Measurements from ENCODE around the gene SLC22A3. TPM values are rescaled to one million over a fixed set of nuclear protein-coding genes. Genes with fewer than 3 reads are reported as not detected.
"Not testable (repeated sequence)": the region's sequence is repeated elsewhere in the genome, so short reads cannot be mapped to it uniquely, and the experiment has no call there.

Gene SLC22A3
- total RNA-seq, 1 donor from 2014 or later = 1.7 TPM

GRCh38 chr6:160391419-160392116, 43.4 kb downstream of the SLC22A3 start:
- no peak for DNase-seq (ENCODE audit: low spot score, unreplicated experiment)
- Mint-ChIP-seq H3K36me3 (ENCODE audit: insufficient read depth) (no peaks in the 10 kb centered on the region), H3K27me3 (no peaks in the 10 kb centered on the region), H3K4me1 (ENCODE audit: low read depth) (peaks cover 7% of the 10 kb centered on the region), H3K4me3 (ENCODE audit: low read depth) (no peak overlapping the region), H3K27ac (no peak overlapping the region), H3K9me3 (ENCODE audit: low read depth) (peaks cover 4% of the 10 kb centered on the region)
- TF ChIP-seq, protein P1, sequence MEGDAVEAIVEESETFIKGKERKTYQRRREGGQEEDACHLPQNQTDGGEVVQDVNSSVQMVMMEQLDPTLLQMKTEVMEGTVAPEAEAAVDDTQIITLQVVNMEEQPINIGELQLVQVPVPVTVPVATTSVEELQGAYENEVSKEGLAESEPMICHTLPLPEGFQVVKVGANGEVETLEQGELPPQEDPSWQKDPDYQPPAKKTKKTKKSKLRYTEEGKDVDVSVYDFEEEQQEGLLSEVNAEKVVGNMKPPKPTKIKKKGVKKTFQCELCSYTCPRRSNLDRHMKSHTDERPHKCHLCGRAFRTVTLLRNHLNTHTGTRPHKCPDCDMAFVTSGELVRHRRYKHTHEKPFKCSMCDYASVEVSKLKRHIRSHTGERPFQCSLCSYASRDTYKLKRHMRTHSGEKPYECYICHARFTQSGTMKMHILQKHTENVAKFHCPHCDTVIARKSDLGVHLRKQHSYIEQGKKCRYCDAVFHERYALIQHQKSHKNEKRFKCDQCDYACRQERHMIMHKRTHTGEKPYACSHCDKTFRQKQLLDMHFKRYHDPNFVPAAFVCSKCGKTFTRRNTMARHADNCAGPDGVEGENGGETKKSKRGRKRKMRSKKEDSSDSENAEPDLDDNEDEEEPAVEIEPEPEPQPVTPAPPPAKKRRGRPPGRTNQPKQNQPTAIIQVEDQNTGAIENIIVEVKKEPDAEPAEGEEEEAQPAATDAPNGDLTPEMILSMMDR (IDR thresholded peaks at IDR 0.05; ENCODE audit: unreplicated experiment) = no peak

- not testable (repeated sequence) for H3K27ac Mint-ChIP-seq; H3K9me3 Mint-ChIP-seq (ENCODE audit: low read depth); H3K36me3 Mint-ChIP-seq (ENCODE audit: insufficient read depth); H3K4me3 Mint-ChIP-seq (ENCODE audit: low read depth); DNase-seq (ENCODE audit: low spot score, unreplicated experiment); H3K27me3 Mint-ChIP-seq; H3K4me1 Mint-ChIP-seq (ENCODE audit: low read depth)
These were observed 45.3 kb downstream of the SLC22A3 start for GRCh38 chr6:160393442-160393841.

- DNase-seq (ENCODE audit: low spot score, unreplicated experiment) = no peak
- Mint-ChIP-seq H3K4me1 (ENCODE audit: low read depth) (peaks cover 10% of the 10 kb centered on the region), H3K27ac (peak overlapping the region; percentile 85), H3K36me3 (ENCODE audit: insufficient read depth) (no peaks in the 10 kb centered on the region), H3K9me3 (ENCODE audit: low read depth) (peaks cover 6% of the 10 kb centered on the region), H3K4me3 (ENCODE audit: low read depth) (no peak overlapping the region), H3K27me3 (no peaks in the 10 kb centered on the region)
- TF ChIP-seq, protein P1 (IDR thresholded peaks at IDR 0.05; ENCODE audit: unreplicated experiment) = no peak
These were observed 45.9 kb downstream of the SLC22A3 start for GRCh38 chr6:160393891-160394653.

DNA sequence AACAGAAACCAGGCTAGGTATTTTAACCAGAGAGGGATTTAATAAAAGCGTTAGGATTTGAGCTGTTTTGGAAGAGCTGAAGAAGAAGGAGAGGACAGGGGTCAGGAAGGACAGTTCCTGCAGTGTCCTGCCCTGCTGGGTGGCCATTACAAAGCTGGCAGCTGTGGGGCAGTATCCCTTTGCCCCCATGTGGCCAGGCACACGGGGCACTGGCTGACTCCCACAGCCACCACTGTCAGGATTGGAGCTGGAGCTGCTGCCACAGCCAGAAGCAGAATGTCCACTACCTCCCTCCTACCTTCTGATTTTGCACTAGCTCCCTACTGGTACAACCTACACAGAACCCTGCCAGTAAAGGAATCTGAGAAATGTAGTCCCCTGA, 46.5 kb downstream of the SLC22A3 start:
- no peaks in the 10 kb centered on the region for H3K27me3 Mint-ChIP-seq
- H3K4me1 Mint-ChIP-seq (ENCODE audit: low read depth) = peaks cover 14% of the 10 kb centered on the region
- no peaks in the 10 kb centered on the region for H3K36me3 Mint-ChIP-seq (ENCODE audit: insufficient read depth)
- peaks cover 7% of the 10 kb centered on the region for H3K9me3 Mint-ChIP-seq (ENCODE audit: low read depth)
- no peak overlapping the region for H3K4me3 Mint-ChIP-seq (ENCODE audit: low read depth)
- H3K27ac Mint-ChIP-seq = peak overlapping the region; percentile 85
- TF ChIP-seq, protein P1 (IDR thresholded peaks at IDR 0.05; ENCODE audit: unreplicated experiment) = no peak
- DNase-seq (ENCODE audit: low spot score, unreplicated experiment) = no peak

GRCh38 chr6:160395187-160395586, 47.0 kb downstream of the SLC22A3 start:
- Mint-ChIP-seq H3K4me3 (ENCODE audit: low read depth) (no peak overlapping the region), H3K4me1 (ENCODE audit: low read depth) (peaks cover 15% of the 10 kb centered on the region), H3K27me3 (no peaks in the 10 kb centered on the region), H3K27ac (no peak overlapping the region), H3K9me3 (ENCODE audit: low read depth) (peaks cover 7% of the 10 kb centered on the region), H3K36me3 (ENCODE audit: insufficient read depth) (no peaks in the 10 kb centered on the region)
- TF ChIP-seq, protein P1 (IDR thresholded peaks at IDR 0.05; ENCODE audit: unreplicated experiment) = no peak
- DNase-seq (ENCODE audit: low spot score, unreplicated experiment) = no peak

Measured in progenitor cell of endocrine pancreas (in vitro differentiated cells).